ENCODE results near the gene FKBP6. TPM values are rescaled to one million over a fixed set of nuclear protein-coding genes. Genes with fewer than 3 reads are reported as not detected.

The FKBP6 gene
- not detected in 5 replicates for total RNA-seq (2022; extraction: Qiagen RNA extraction)

DNA sequence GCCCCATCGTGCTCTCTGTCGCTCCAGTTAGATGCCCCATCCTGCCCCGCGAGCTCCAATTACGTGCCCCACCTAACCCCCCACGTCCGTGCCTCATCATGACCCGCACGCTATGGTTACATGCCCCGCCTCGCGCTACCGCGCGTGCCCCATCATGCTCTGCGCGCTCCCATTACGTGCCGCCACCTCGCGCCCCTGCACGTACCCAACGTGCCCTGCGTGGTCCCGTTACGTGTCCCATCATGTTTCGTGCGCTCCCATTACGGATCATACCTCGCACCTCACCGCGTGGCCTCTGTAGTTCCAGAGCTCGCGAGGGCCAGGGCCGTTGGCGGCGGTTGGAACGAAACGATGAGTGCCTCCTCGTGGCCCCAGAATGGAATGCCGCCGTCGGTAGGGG lies at the start of gene FKBP6, which contains the start of gene TRIM50:
Gene FKBP6, plus strand, starts transcription at position 240 of the 400 bp plus-strand sequence. CDS start 268 bp downstream, outside the sequence.
Gene TRIM50, minus strand, starts transcription at position 161 of the 400 bp plus-strand sequence. CDS start 3,295 bp downstream, outside the sequence.

GRCh38 chr7:73308665-73309214 lies 19.2 kb upstream of the FKBP6 start, which contains the start of gene NSUN5:
TSS of gene NSUN5 (minus strand) at chr7:73308826. CDS start at chr7:73308790, 36 bp downstream.

Other genes with a start within 250 kb of the FKBP6 start
- gene SPDYE9, start 242.1 kb upstream of the FKBP6 start, total RNA-seq (2022; extraction: Qiagen RNA extraction): not detected in 5 replicates
- 55.1 to 68.6 TPM (median 67.0 TPM) in 5 replicates for gene NSUN5, start 19.3 kb upstream of the FKBP6 start, total RNA-seq (2022; extraction: Qiagen RNA extraction)
- not detected in 5 replicates for gene TRIM50, start 79 bp upstream of the FKBP6 start, total RNA-seq (2022; extraction: Qiagen RNA extraction)
- 1.6 to 2.4 TPM (median 2.2 TPM) in 5 replicates for gene FZD9, start 105.6 kb downstream of the FKBP6 start, total RNA-seq (2022; extraction: Qiagen RNA extraction)
- 49.8 to 60.2 TPM (median 56.6 TPM) in 5 replicates for gene BAZ1B, start 194.1 kb downstream of the FKBP6 start, total RNA-seq (2022; extraction: Qiagen RNA extraction)
- gene BCL7B, start 229.5 kb downstream of the FKBP6 start, total RNA-seq (2022; extraction: Qiagen RNA extraction): 63.4 to 77.8 TPM (median 69.0 TPM) in 5 replicates

Measured in A549 treated with Mapracorat at 1 μM for 4 hours (cell line).